H9 (cell line): ENCODE measurements around the gene ZNF202. TPM values are rescaled to one million over a fixed set of nuclear protein-coding genes. Genes with fewer than 3 reads are reported as not detected.

ENCODE experiments used
- DNase-seq: peaks from one replicate; pipeline ENCODE4 v3.0.0-alpha.2; 2017
- H2AFZ ChIP-seq: one replicate; pipeline ENCODE4 v1.6.1; 2013; ENCODE audit warnings: mild to moderate bottlenecking, low read length, control low read depth, moderate library complexity
- H2AK5ac ChIP-seq: 2 replicates; pipeline ENCODE4 v1.6.1; 2013; ENCODE audit warnings: low read length, control low read depth, mixed read lengths; ENCODE audit not compliant: insufficient read length
- H2BK120ac ChIP-seq: one replicate; pipeline ENCODE4 v1.6.1; 2013; ENCODE audit warnings: low read depth, mild to moderate bottlenecking, low read length, control low read depth, inconsistent platforms; ENCODE audit not compliant: poor library complexity, severe bottlenecking
- H2BK12ac ChIP-seq: 2 replicates; pipeline ENCODE4 v1.6.1; 2013; ENCODE audit warnings: low read length, control low read depth, mixed read lengths, low read depth; ENCODE audit not compliant: insufficient read length
- H2BK15ac ChIP-seq: 2 replicates; pipeline ENCODE4 v1.6.1; 2013; ENCODE audit warnings: low read depth, low read length, control low read depth
- H2BK20ac ChIP-seq: one replicate; pipeline ENCODE4 v1.6.1; 2013; ENCODE audit warnings: low read depth, mild to moderate bottlenecking, low read length, control low read depth, inconsistent platforms; ENCODE audit not compliant: poor library complexity, severe bottlenecking
- H2BK5ac ChIP-seq: 2 replicates; pipeline ENCODE4 v1.6.1; 2013; ENCODE audit warnings: low read length, control low read depth, mixed read lengths; ENCODE audit not compliant: insufficient read length
- H3K14ac ChIP-seq: 2 replicates; pipeline ENCODE4 v1.6.1; 2013; ENCODE audit warnings: low read length, control low read depth; ENCODE audit not compliant: insufficient read depth
- H3K18ac ChIP-seq: 2 replicates; pipeline ENCODE4 v1.6.1; 2013; ENCODE audit warnings: low read depth, mild to moderate bottlenecking, mixed read lengths, low read length, control low read depth; ENCODE audit not compliant: insufficient read length
- H3K23ac ChIP-seq: 2 replicates; pipeline ENCODE4 v1.6.1; 2013; ENCODE audit warnings: low read length, control low read depth, mixed read lengths, low read depth; ENCODE audit not compliant: insufficient read length
- H3K23me2 ChIP-seq: 2 replicates; pipeline ENCODE4 v1.6.1; 2013; ENCODE audit warnings: low read depth, mild to moderate bottlenecking, mixed read lengths, low read length, control low read depth; ENCODE audit not compliant: insufficient read length, poor library complexity, severe bottlenecking
- H3K27ac ChIP-seq: 2 replicates; pipeline ENCODE4 v1.5.1; 2013; ENCODE audit warnings: low read length, control low read depth, mixed read lengths, low read depth; ENCODE audit not compliant: insufficient read length
- H3K27me3 ChIP-seq: 2 replicates; pipeline ENCODE4 v1.6.1; 2013; ENCODE audit warnings: low read length, control low read depth, inconsistent platforms; ENCODE audit not compliant: insufficient read depth
- H3K4ac ChIP-seq: 2 replicates; pipeline ENCODE4 v1.6.1; 2013; ENCODE audit warnings: low read depth, mild to moderate bottlenecking, control low read depth, inconsistent platforms, low read length, moderate library complexity
- H3K4me1 ChIP-seq: 2 replicates; pipeline ENCODE4 v1.6.1; 2013; ENCODE audit warnings: low read length, control low read depth, inconsistent platforms; ENCODE audit not compliant: insufficient read depth
- H3K4me2 ChIP-seq: 2 replicates; pipeline ENCODE4 v1.6.1; 2013; ENCODE audit warnings: low read length, control low read depth, mixed read lengths; ENCODE audit not compliant: insufficient read length, insufficient read depth
- H3K56ac ChIP-seq: 2 replicates; pipeline ENCODE4 v1.6.1; 2013; ENCODE audit warnings: low read depth, mild to moderate bottlenecking, mixed read lengths, low read length, control low read depth; ENCODE audit not compliant: insufficient read length
- H3K79me1 ChIP-seq: 2 replicates; pipeline ENCODE4 v1.6.1; 2013; ENCODE audit warnings: low read depth, mild to moderate bottlenecking, moderate library complexity, low read length, control low read depth, inconsistent platforms; ENCODE audit not compliant: insufficient read depth, poor library complexity, severe bottlenecking
- H3K79me2 ChIP-seq: 2 replicates; pipeline ENCODE4 v1.6.1; 2013; ENCODE audit warnings: low read length, control low read depth, inconsistent platforms; ENCODE audit not compliant: insufficient read depth
- H3K9ac ChIP-seq: 2 replicates; pipeline ENCODE4 v1.6.1; 2013; ENCODE audit warnings: low read length, control low read depth, mixed read lengths; ENCODE audit not compliant: insufficient read length; ENCODE audit errors: extremely low read depth
- H3K9me3 ChIP-seq: one replicate; pipeline ENCODE4 v1.6.1; 2013; ENCODE audit warnings: low read depth, low read length, inconsistent platforms; ENCODE audit not compliant: control insufficient read depth
- H3T11ph ChIP-seq: one replicate; pipeline ENCODE4 v1.6.1; 2013; ENCODE audit warnings: mild to moderate bottlenecking, low read length, control low read depth, inconsistent platforms
- H4K20me1 ChIP-seq: one replicate; pipeline ENCODE4 v1.6.1; 2013; ENCODE audit not compliant: control insufficient read depth, insufficient read length, insufficient read depth
- H4K5ac ChIP-seq: 2 replicates; pipeline ENCODE4 v1.6.1; 2013; ENCODE audit warnings: low read depth, mild to moderate bottlenecking, mixed read lengths, low read length, control low read depth; ENCODE audit not compliant: insufficient read length
- H4K8ac ChIP-seq: replicated peaks from 2 replicates; pipeline ENCODE4 v1.6.1; 2013; ENCODE audit warnings: low read length, control low read depth, mixed read lengths, low read depth; ENCODE audit not compliant: insufficient read length
- H4K91ac ChIP-seq: 2 replicates; pipeline ENCODE4 v1.6.1; 2013; ENCODE audit warnings: low read depth, mild to moderate bottlenecking, moderate library complexity, mixed read lengths, low read length, control low read depth; ENCODE audit not compliant: insufficient read length
- H3K27ac Mint-ChIP-seq, 3 experiments: 2 replicates in 2 of 3; 3 replicates in 1 of 3; pipeline ENCODE4 v1.8.0; 2020 to 2021; ENCODE audit warnings: mixed read lengths in 3 of 3, mild to moderate bottlenecking in 1 of 3, moderate library complexity in 1 of 3
- H3K27me3 Mint-ChIP-seq: 2 replicates; pipeline ENCODE4 v1.8.0; 2021; ENCODE audit warnings: low read depth, mild to moderate bottlenecking, moderate library complexity, mixed read lengths
- H3K36me3 Mint-ChIP-seq, 3 experiments: 2 replicates in 2 of 3; 3 replicates in 1 of 3; pipeline ENCODE4 v1.8.0; 2020 to 2021; ENCODE audit warnings: low read depth in 3 of 3, mixed read lengths in 3 of 3; ENCODE audit not compliant: insufficient read depth in 1 of 3
- H3K4me1 Mint-ChIP-seq, 2 experiments: 2 replicates each; pipeline ENCODE4 v1.8.0; 2020; ENCODE audit warnings: mixed read lengths in 2 of 2
- H3K4me3 Mint-ChIP-seq, 2 experiments: 2 replicates in 1 of 2; 3 replicates in 1 of 2; pipeline ENCODE4 v1.8.0; 2020 to 2021; ENCODE audit warnings: mild to moderate bottlenecking in 2 of 2, mixed read lengths in 2 of 2, moderate library complexity in 1 of 2
- H3K9me3 Mint-ChIP-seq, 2 experiments: 2 replicates in 1 of 2; 3 replicates in 1 of 2; pipeline ENCODE4 v1.8.0; 2020; ENCODE audit warnings: mild to moderate bottlenecking in 2 of 2, mixed read lengths in 2 of 2, moderate library complexity in 1 of 2
- WGBS: extraction: QIAGEN DNeasy Blood & Tissue Kit; methylation state at CpG from one replicate; pipeline ENCODE4 v1.1.7; 2013; ENCODE audit warnings: missing lambda C conversion rate, low lambda C conversion rate, mixed read lengths; ENCODE audit not compliant: insufficient read length; ENCODE audit errors: extremely low coverage; 5-methylcytosine and 5-hydroxymethylcytosine counted together
- total RNA-seq: library from RNA; stranded (reverse); gene quantifications from 2 replicates; pipeline ENCODE4 v1.2.1, GENCODE V29; 2021
- TF ChIP-seq, protein P1 (sequence below): fragments of 200-600 bp; sonication (generic); conservative IDR thresholded peaks from 3 replicates; pipeline ENCODE4 v1.8.0; 2021; ENCODE audit warnings: antibody characterized with exemption, mild to moderate bottlenecking

ZNF202 gene
- total RNA-seq, 1 experiment from 2014 or later: 49.2 TPM

DNA sequence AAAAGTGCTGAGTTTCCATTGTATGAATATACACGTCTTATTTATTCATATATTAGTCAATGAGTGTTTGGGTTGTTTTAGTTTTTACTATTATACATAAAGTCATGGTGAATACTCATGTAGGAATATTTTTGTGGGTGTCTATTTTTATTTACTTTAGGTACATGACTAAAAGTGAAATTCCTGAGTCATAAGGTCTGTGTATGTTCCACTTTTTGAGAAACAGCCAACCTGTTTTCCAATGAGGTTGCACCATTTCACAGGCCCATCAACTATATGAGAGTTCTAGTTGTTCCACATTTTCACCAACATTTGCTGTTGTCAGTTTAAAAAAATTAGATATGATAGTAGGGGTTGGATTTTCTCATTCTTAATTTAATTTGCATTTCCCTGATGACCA lies 19.4 kb upstream of the ZNF202 start:
- Mint-ChIP-seq H3K9me3 (peaks cover 29 to 31% of the 10 kb centered on the region in 2 experiments), H3K36me3 (peaks cover 20 to 46% (median 31%) of the 10 kb centered on the region in 3 experiments), H3K27me3 (peaks cover 2% of the 10 kb centered on the region), H3K27ac (no peak overlapping the region), H3K4me3 (no peak overlapping the region), H3K4me1 (peaks cover 0 to 3% of the 10 kb centered on the region in 2 experiments; a peak in 1 of 4 replicates)
- no peaks in the 10 kb centered on the region for H3K79me2 ChIP-seq
- TF ChIP-seq, protein P1, sequence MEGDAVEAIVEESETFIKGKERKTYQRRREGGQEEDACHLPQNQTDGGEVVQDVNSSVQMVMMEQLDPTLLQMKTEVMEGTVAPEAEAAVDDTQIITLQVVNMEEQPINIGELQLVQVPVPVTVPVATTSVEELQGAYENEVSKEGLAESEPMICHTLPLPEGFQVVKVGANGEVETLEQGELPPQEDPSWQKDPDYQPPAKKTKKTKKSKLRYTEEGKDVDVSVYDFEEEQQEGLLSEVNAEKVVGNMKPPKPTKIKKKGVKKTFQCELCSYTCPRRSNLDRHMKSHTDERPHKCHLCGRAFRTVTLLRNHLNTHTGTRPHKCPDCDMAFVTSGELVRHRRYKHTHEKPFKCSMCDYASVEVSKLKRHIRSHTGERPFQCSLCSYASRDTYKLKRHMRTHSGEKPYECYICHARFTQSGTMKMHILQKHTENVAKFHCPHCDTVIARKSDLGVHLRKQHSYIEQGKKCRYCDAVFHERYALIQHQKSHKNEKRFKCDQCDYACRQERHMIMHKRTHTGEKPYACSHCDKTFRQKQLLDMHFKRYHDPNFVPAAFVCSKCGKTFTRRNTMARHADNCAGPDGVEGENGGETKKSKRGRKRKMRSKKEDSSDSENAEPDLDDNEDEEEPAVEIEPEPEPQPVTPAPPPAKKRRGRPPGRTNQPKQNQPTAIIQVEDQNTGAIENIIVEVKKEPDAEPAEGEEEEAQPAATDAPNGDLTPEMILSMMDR: no peak
- H3K18ac ChIP-seq: no peak overlapping the region
- no peak overlapping the region for H2BK5ac ChIP-seq
- H3K27me3 ChIP-seq: no peaks in the 10 kb centered on the region
- peaks cover 12% of the 10 kb centered on the region for H3K9me3 ChIP-seq
- no peaks in the 10 kb centered on the region for H3K23me2 ChIP-seq
- H2BK12ac ChIP-seq: no peak overlapping the region
- H3K56ac ChIP-seq: no peak overlapping the region
- no peaks in the 10 kb centered on the region for H4K20me1 ChIP-seq
- no peak overlapping the region for H2AK5ac ChIP-seq
- no peak overlapping the region for H2BK20ac ChIP-seq
- H4K91ac ChIP-seq: no peak overlapping the region
- no peak for DNase-seq
- no peak overlapping the region for H2BK120ac ChIP-seq
- H2BK15ac ChIP-seq: no peak overlapping the region
- no peak overlapping the region for H3T11ph ChIP-seq
- no peaks in the 10 kb centered on the region for H3K79me1 ChIP-seq
- no peak overlapping the region for H4K5ac ChIP-seq
- no peak overlapping the region for H3K14ac ChIP-seq
- no peak overlapping the region for H3K23ac ChIP-seq
- no peak overlapping the region for H3K4ac ChIP-seq
- no peak overlapping the region for H4K8ac ChIP-seq
- no peak overlapping the region for H3K27ac ChIP-seq
- H3K4me1 ChIP-seq: no peaks in the 10 kb centered on the region
- WGBS: no CpG with 5 or more reads among the region's 1 CpG
- no peak overlapping the region for H2AFZ ChIP-seq
- no peak overlapping the region for H3K4me2 ChIP-seq
- no peak overlapping the region for H3K9ac ChIP-seq
